ENCODE measurements around the gene ST14.

GRCh38 chr11:130148796-130149326 is 10.7 kb upstream of the ST14 start:
- TF ChIP-seq CTCF (IDR thresholded peaks at IDR 0.05; ENCODE audit: insufficient read depth, low read length) (no peak), POLR2AphosphoS5 (IDR thresholded peaks at IDR 0.05; ENCODE audit: low read depth) (no peak), SPI1 (IDR thresholded peaks at IDR 0.05; ENCODE audit: borderline replicate concordance, low read depth) (no peak), REST (IDR thresholded peaks at IDR 0.05; ENCODE audit: insufficient replicate concordance, low read depth) (no peak), GABPA (IDR thresholded peaks at IDR 0.05; ENCODE audit: low read depth) (no peak)
